Stimulated activated CD4-positive, alpha-beta T cell treated with anti-CD3 and anti-CD28 coated beads, Interleukin-15, amount 100 ng/mL, for 24 hours (primary cell): ENCODE data around the gene KSR1.
A peak's percentile ranks its signal among the peaks of the same experiment; 100 is the strongest.

Experiments used
- DNase-seq: peaks from one replicate; pipeline ENCODE4 v3.0.0-alpha.2; 2020

The KSR1 gene

DNA sequence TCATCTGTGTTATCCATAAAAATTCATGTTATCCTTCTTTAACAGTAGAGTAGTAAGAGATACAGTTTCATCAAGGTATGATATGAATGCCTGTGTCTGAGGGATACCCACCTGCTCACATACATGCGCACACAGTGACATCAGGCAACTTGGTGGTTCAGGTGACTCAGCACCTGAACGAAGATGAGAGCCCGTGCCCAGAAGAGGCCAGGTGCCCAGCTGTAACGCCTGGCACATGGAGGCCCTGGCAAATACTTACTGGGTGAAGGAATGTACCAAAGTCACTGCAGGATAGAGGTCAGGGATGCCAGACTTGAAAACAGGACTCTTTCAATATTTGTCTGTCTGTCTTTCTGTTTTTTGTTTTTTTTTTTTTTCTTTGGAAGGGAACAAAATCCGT, 102.1 kb downstream of the KSR1 start:
- no peak for DNase-seq

DNA sequence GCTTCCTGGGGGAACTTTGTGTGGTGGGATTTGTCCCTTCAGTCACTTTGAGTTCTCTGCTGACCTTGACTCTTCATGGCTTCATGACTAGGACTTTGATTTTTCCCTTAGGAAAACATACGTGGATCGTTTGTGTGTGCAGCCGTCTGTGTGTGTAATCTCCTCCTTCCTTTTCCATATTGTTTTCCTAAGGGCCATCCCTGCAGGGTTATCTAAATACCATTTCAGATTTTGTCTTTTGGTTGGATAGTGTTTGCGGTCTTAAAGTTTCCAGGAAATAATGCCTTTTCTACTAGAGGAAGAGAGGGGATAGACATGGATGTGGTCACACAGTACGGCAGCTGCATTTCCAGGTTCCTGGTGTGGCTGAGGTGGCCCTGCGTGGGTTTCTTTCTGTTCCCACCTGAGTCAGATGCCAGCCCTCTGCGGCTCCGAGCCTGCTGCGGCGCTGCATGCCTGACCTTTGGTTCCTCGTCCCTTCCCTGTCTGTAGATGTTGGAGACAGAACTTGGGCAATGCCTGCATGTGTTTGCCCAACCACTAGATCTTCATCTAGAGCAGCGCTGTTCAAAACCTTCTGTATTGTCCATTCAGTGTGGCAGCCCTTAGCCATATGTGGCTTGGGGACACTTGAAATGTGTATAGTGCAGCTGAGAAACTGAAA, 102.7 kb downstream of the KSR1 start:
- no peak for DNase-seq

DNA sequence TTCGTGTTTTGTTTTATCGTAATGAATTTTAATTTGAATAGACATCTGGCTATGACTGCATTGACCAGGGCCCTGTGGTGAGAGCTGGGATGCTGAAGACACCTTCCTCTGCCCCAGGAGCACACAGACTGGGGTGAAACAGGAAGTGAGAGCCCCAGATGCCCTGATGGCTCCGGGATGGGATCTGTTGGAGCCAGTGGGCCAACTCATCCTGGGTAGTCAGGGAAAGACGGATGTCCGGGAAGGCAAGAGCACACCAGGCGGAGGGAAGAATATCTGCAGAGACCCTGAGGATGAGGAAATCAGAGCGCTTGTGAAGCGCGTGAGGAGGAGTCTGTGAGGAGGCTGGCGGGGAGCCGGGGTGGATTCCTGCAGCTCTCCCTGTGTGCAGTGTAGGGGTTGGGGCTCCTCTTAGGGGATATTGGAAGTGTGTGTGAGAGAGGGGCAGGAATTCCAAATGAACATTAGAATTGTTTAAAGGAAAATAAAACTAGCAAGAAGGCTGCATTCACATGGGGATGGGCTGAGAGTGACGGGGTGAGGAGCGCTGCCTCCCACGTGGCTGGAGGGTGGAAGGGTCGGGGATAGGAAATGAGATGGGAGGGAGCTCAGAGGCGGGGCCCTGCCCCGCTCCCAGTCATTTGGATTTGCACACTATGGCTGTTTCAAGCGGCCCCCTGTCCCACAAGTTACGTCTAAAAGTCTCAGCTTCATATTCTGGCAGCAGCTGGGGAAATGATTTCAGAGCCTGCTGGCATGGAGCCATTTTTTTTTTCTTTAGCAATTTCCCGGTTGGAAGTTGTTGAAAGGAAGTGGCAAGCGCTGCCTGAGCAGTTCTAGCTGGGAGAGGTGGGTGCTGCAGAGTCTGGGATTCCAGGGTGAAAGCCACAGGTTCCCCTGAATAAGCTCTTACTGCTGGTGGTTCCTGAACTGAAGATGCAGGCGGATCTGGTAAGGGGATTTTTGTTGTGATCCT, 103.5 kb downstream of the KSR1 start:
- DNase-seq = no peak

DNA sequence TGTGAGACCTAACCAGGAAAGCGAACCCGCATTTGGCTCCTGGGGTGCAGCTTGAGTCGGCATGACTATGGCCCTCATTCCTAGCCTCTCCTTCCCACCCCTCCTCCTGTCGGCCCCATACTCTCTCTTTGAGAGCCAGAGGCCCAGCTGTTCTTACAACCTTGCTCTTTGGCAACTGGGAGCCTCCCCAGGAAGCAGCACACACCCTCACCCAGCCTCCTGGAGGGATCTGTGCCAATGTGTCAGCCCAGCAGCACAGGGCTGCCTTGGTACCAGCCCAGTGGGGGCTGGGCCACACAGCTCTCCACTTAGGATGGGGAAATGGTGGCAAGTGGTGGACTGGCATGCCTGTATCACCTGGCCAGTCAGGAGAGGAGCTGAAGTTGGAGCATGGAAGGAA, 104.4 kb downstream of the KSR1 start:
- DNase-seq = no peak

DNA sequence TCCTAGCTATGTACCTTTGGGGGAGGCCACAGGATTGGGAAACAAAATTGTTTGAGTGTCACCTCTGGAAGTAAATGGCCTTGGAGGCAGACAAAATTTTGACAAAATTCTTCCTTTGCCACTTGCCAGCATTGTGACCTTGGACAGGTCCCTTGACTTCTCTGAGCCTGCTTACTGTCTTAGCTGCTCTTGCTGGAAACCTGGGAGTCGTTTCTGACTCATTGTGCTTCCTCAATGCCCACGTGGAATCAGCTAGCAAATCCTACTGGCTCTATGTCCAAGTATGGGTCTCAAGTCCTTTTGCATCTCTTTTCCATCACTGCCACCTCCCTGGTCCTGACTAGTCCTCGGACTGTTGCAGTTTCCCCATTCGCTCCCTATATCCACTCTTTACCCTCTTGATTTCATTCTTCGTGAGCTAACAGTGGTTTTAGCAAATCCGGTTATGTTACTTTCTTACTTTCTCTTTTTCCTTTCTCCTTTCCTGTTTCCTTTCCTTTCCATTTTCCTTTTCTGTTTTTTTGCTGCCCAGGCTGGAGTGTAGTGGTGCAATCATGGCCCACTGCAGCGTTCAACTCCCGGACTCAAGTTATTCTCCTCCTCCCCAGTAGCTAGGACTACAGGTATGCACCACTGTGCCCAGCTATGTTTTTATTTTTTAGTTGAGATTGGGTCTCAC, 106.7 kb downstream of the KSR1 start:
- DNase-seq = no peak

DNA sequence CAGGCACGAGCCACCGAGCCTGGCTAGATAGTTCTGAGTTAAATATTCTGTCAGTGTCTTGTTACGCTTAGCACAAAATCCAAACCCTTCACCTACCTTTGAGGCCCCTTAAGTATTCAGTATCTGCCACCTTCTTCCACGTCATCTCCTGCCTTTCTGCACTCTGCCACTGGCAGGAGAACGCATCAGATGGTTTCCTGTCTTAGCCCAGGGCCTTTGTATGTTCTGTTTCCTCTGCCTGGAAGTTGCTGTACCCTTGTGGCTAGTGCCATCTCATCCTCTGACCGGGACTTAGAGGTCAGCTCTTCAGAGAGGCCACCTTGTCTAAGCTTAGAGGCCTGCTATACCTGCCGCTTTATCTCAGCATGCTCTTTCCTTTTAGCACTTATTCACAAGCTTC, 107.3 kb downstream of the KSR1 start:
- DNase-seq = no peak

DNA sequence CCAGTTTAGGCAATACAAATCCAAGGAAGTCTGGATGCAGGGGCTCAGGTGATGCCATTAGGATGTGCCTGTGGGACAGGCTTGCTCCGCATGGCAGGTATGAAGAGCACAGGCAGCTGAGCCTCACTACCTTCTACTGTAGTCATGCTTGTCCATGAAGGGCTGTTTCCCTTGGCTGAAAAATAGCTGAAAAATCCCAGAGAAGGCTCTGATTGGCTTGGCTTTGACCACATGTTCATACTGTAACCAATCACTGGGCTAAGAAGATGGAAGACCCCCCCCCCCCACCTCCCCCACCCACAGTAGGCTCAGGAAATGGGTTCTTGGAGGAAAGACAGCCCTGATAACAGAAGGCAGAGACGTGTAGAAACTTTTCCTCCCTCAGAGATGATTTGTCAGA, 108.2 kb downstream of the KSR1 start:
- DNase-seq = no peak

DNA sequence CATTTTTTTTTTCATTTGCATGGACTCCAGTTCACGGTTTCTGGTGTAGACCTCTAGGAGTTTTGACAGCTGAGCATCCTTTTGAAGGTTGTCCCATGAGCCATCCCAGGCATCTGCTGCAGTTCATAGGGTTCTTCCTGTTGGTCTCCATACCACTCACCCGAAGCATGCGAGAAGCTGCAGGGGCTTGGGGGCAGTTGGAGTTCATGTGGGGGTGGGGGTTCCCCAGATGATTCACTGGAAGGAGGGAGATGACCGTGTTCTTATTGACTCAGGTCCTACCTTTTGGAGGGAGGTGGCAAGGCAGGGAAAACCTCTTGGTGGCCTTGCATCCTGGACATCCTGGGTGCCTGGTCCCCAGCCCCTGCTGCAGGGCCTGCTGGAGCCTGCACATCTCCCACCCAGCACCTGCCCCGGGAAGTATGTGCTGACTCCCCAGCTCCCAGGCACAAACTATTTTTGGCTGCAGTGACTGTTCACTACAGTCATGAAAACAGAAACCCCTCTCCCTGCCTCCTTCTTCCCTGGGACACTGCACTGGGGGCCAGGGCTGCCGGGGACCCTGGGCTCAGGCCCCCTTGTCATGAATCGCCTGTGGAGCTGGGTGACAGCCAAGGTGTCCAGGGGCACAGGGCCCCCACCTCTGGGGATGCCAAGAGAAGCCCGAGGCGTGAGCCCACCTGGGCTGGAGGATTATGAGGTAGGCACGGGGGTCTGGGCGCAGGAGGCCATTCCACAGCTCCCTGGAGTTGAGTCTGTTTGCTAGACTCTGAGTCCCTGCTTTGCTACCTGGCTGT, 109.8 kb downstream of the KSR1 start:
- peak; percentile 68 for DNase-seq

DNA sequence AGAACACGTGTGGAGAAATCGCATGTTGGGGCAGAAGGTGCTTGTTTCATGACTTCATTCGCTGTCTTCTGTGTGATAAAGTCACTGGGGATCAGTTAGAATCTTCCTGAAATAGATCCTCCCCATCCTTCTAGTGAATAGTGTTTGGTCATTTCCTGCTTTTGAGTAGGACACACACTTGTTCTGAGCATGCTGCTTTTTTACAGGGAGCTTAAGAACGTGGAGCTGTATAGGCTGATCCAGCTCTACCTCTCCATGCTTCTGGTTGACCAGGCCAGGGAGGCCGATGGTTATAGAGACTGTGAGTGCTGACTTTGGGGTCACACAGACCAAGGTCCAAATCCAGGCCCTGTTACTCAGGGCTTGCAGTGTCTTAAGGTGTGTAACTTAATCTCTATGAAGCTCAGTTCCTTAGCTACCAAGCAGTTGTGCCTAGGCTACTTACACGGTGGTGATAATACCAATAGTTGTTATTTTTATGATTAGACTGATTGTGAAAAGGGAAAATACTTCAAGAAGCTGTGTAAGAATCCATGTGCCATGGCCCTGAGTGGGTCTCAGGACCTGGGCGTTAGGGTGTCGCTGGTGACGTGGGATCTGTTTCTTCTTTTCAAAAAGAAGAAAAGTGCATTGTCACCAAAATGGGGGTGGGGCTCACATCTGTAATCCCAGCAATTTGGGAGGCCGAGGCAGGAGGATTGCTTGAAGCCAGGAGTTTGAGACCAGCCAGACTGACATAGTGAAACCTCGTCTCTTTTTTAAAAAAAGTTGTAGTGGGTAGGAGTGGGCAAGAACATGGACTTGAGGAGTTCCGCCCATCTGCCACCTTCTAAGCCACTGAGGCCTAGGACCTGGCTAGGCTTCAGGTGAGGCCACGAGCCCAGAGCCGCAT, 110.7 kb downstream of the KSR1 start:
- DNase-seq = no peak

DNA sequence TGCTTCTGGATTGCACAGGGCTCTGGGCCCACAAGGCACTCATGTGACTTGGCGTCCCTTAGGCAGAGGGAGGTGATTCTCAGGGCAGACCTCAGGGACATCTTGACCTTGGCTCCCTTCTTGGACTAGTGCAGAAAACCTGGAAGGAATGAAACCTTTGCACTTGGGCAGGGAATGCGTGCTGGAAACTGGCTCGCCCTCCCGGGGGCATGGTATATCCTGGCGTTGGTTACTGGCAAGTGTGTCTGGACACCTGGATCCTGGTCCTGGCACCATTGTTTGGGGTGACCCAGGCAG, 111.3 kb downstream of the KSR1 start:
- no peak for DNase-seq

DNA sequence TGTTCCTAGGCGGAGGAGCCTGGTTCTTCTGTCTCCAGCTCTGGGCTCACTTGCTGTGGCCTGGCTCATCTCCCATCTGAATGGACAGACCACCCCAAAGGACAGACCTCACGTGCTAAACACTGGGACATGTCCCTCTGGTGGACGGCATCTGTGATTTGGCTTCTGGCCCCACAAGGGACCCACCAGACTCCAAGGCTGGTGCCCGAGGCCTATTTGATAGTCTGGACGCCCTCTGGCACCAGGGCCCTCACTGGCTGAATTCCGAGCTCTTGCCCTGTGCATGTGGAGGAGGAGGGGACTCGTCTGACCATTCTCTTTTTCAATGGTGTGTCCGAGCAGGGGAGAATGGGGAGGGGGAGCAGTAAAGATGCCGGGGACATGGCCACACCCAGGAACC, 112.0 kb downstream of the KSR1 start:
- DNase-seq = no peak

DNA sequence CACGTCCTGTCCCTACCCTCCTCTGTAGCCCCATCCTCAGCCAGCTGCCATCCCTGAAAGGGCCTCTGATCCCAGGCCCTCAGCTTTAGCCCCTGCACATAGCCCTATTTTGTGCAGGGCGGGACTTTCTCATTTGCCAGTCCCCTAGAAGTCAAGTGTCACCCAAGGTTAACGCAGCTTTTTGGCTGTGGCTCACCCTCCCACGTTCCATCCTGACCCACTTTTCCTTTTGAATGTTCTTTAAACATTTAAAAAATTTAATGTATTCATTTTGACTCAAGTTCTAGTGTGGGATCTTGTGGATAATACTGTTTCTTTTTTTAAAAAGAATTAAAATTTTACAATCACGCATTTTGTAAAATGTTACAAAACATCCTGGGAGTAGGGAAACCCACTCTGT, 112.6 kb downstream of the KSR1 start:
- no peak for DNase-seq

DNA sequence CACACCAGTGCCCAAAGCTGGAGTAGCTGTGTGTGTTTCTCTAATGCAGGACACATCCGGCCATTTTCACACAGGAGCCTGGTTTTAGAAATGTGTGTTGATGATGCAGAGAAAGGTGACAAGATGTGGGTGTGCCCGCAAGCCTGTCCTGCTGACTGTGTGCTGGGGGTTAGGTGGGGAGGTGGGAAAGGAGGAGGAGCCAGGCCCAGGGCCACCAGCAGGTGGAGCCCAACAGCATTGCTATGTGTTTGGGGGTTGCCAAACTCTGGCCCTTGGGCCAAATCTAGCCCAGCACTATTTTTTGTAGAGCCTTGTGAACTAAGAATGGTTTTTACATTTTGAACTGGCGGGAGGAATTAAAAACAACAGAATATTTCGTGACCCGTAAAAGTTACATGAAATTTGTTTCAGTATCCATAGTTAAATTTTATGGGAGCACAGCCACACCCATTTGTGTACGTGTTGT, 113.0 kb downstream of the KSR1 start:
- DNase-seq = peak; percentile 69

DNA sequence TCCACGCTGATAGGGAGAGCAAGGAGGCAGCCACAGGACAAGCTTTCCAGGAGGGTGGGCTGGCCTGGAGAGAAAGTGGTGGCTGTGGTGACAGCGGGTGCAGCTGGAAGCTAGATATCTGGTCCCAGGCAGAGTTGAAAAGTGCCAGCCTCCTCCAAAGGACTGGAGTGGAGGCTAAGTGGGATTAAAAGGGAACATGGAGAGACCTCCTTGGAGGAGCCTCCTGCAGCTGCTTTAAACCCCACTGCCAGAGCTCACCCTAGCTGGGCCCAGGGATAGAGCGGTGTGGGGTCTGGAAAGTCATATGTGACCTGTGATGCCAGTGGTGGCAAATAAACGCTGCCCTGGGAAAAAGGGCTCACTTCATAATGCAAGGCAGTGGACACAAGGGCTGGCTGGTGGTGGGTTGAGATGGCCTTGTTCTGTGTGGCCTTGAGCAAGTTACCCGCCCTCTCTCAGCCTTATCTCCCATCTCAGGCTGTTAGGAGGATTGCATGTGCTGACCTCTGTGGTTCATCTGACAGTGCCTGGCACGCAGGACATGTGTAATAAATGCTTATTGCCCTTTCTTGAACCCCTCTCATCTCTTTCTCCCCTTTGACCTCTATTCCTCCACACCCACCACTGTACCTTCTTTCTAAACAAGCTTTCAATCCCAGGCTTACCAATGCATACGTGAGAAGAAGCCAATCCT, 113.8 kb downstream of the KSR1 start:
- no peak for DNase-seq

DNA sequence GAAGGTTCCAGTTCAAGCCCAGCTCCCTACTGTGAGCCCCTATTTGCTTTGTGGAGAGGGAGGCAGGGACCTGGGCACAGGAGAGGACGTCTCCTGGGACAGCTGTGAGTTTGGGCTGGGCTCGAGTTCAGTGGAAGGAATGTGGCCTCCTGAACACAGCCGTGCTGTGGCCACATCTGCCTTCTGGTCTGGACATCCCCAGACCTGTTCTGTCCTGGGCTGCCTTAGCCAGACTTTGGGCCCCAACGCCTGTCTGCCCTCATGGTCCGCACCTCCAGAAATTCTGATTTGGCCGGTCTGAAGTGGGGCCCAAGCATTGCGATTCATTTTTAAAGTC, 114.3 kb downstream of the KSR1 start:
- DNase-seq = no peak

DNA sequence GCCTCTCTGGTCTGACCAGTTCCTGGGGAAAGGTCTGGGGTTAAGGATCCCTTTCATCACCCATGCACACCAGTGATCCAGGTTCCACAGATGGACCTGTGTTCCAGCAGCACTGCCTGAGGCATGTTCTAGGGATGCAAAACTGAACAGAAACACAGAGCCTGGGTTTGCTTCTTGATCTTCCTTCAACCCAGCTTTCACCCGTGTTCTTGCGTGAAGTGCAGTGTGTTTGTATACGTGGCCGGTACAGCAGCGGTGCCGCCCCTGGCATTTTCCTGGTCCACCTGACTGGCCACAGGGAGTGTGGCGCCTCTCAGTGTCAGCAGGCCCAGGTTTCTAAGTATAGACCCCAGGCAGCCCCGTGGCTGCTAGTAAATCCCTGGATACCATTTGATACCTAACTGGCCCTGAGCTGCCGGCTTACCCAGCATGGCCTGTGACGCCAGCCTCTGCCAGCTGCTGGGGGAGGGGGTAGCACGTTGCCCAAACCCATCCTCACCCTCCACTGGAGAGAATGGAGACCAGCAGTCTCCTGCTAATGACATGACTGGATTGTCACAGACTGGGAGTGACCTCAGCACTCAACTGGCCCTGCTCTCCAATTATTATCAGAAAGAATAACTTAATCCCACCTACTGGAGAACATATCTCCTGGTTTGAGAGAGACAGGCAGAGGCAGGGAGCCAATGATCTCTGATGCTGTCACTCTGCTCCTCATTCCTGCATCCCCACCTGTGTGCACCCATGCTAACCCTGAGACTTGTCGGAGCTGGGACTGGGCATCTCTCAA, 115.5 kb downstream of the KSR1 start:
- DNase-seq = no peak

DNA sequence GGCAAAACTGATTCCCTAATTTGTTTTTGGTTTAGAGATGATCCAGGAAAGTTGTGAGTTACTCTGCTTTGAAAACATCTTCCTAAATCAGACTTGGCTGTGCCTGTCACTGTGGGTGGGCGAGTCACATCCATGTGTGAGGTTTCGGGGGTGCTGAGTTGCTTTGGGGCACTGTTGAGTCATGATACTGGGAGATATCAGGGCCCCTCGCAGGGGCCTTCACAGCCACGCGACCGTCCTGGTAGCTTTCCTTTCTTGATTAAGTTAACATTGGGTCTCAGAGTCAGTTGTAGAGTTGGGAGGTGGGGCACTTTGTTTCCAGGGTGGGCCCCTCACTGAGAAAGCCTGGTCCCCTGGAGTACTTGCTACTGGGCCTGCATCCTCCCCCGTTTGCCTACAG, 116.4 kb downstream of the KSR1 start:
- DNase-seq = peak; percentile 83

DNA sequence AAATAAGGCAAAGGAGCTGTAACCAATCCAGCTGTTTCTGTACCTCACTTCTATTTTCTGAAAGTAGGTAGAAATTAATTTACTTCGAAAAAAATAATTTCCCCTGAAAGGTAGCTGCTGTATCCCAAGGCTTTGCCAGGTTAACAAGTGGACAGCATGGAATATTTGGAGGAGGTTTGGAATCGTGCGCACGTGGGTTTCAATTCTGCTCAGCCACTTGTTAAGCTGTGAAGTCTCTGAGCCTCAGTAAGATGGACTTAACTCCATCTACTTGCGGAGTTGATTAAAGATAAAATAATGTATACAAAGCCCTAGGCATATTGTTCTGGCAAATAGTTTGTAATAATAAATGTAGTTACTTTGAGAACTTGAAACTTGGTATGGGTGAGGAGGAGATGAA, 117.3 kb downstream of the KSR1 start:
- no peak for DNase-seq

DNA sequence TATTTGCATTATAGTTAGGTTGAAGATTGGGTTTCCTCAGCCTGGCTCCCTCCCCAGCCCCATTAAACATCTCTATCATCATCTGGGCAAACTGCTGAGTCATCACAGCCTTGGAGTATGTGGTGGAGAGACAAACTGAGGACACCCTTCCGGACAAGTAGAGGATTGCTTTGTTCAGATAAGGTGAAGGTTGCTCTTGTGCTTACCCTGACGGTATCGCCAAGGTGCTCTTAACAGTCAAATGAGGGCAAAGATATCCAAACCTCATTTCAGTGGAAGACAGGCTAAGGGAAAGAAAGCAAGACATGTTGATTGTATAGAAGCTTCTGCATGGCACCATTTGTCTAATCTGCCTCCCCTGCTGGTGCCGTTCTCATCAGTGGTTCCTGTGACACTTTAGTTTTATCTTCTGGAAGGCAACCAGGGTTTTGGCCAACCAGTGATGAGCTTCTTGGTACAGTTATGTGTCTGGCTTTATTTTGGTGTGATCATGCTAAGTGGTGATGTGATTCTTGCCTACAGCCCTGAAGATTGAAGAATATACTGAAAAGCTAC, 117.8 kb downstream of the KSR1 start:
- DNase-seq = no peak
